ENCODE data around the gene P2RX2. TPM values are rescaled to one million over a fixed set of nuclear protein-coding genes. Genes with fewer than 3 reads are reported as not detected.

P2RX2 gene
- total RNA-seq, 4 donors from 2014 or later, result not detected

DNA sequence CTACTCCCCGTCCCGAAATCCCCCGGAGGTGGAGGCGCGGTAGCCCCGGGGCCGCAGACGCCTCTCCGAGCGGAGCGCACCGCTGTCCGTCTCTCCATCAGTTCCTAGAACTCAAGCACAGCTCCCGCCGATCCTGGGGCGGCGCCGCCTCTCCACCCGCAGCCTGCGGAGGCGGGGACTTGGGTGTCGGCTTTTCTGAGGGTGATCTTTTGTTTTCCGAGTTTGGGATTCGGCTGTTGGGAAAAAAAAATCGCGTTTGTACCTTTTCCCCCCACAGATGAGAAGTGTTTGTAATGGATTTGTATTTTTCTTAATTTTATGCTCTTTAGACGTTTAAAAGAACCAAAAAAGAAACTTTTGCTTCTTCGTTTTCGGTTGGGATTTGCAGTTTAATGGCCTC lies 34.8 kb upstream of the P2RX2 start:
- TF ChIP-seq, protein P1, sequence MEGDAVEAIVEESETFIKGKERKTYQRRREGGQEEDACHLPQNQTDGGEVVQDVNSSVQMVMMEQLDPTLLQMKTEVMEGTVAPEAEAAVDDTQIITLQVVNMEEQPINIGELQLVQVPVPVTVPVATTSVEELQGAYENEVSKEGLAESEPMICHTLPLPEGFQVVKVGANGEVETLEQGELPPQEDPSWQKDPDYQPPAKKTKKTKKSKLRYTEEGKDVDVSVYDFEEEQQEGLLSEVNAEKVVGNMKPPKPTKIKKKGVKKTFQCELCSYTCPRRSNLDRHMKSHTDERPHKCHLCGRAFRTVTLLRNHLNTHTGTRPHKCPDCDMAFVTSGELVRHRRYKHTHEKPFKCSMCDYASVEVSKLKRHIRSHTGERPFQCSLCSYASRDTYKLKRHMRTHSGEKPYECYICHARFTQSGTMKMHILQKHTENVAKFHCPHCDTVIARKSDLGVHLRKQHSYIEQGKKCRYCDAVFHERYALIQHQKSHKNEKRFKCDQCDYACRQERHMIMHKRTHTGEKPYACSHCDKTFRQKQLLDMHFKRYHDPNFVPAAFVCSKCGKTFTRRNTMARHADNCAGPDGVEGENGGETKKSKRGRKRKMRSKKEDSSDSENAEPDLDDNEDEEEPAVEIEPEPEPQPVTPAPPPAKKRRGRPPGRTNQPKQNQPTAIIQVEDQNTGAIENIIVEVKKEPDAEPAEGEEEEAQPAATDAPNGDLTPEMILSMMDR (IDR thresholded peaks at IDR 0.05; ENCODE audit: low read depth), result no peak

DNA sequence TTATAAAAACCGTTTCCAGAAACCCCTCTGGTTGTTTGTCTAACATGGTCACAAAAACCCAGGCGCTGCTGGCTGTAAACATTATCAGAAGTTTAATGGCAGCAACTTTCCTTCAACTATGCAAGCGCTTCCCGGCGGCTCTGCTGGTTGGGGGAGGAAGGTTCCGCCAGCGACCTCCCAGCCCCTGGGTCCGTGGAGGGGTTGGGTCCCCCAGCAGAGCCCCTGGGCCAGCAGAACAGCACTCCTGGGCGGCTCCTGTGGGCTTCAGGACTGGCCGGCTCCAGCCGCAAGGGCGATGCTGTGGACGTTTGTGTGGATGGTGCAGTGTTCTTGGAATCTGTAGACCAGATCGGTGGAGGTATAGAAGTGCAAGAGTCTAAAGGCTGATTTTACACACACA lies 34.1 kb upstream of the P2RX2 start:
- TF ChIP-seq, protein P1 (IDR thresholded peaks at IDR 0.05; ENCODE audit: low read depth), result no peak

DNA sequence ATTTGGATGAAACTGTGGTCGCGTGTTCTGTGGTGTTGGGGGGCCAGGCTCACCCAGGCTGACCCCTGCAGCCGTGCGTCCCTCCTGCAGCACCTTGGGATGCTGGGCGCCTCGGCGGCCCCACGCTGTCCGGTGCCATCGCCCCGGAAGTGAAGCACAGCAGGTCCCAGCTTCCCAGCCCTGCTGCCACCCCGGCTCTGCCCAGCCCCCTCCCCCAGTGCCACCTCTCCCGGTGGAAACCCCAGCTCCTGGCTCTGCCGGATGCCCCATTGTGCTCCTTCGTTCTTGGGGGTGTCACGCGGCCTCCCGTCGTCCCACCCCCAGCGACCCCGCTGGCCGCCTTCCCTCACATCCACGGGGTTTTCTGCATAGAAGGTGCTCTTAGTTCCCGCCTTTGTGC lies 33.4 kb upstream of the P2RX2 start:
- TF ChIP-seq, protein P1 (IDR thresholded peaks at IDR 0.05; ENCODE audit: low read depth), result no peak

DNA sequence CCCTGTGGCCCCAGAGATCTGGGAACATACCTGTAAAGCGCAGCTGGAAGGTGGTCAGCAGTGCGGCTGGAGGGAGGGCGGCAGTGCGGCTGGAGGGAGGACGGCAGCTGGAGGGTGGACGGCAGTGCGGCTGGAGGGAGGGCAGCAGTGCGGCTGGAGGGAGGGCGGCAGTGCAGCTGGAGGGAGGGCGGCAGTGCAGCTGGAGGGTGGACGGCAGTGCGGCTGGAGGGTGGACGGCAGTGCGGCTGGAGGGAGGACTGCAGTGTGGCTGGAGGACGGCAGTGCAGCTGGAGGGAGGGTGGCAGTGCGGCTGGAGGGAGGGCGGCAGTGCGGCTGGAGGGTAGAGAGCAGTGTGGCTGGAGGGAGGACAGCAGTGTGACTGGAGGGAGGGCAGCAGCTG lies 31.6 kb upstream of the P2RX2 start:
- TF ChIP-seq, protein P1 (IDR thresholded peaks at IDR 0.05; ENCODE audit: low read depth), result no peak

DNA sequence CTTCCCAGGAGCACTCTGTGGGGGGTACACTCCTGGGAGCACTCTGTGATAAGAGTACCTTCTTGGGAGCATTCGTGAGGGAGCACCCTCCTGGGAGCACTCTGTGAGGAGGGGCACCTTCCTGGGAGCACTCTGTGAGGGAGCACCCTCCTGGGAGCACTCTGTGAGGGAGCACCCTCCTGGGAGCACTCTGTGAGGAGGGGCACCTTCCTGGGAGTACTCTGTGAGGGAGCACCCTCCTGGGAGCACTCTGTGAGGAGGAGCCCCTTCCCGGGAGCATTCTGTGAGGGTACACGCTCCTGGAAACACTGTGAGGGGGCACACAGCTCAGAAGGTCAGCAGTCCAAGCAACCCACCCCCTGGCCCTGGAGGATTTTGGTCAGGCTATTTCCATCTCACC lies 30.8 kb upstream of the P2RX2 start:
- TF ChIP-seq, protein P1 (IDR thresholded peaks at IDR 0.05; ENCODE audit: low read depth), result no peak

DNA sequence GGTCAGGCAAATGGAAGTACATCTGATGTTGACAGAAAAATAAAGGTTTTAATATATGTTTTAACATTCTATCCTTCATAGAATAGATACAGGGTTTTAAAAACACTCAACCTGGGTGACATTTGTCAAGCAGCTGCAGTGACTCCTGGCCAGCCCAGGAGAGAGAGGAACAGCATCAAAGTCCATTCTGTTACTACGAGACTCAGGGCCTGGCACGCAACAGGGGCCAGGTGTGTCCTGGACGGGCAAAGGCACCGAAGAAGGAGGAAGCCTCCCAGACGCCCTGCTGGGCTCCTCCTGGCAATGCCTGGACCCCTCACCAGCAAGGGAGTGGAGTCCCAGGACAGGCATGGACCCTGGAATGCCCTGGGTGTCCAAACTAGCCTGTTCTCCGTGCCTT lies 30.3 kb upstream of the P2RX2 start:
- TF ChIP-seq, protein P1 (IDR thresholded peaks at IDR 0.05; ENCODE audit: low read depth), result no peak

DNA sequence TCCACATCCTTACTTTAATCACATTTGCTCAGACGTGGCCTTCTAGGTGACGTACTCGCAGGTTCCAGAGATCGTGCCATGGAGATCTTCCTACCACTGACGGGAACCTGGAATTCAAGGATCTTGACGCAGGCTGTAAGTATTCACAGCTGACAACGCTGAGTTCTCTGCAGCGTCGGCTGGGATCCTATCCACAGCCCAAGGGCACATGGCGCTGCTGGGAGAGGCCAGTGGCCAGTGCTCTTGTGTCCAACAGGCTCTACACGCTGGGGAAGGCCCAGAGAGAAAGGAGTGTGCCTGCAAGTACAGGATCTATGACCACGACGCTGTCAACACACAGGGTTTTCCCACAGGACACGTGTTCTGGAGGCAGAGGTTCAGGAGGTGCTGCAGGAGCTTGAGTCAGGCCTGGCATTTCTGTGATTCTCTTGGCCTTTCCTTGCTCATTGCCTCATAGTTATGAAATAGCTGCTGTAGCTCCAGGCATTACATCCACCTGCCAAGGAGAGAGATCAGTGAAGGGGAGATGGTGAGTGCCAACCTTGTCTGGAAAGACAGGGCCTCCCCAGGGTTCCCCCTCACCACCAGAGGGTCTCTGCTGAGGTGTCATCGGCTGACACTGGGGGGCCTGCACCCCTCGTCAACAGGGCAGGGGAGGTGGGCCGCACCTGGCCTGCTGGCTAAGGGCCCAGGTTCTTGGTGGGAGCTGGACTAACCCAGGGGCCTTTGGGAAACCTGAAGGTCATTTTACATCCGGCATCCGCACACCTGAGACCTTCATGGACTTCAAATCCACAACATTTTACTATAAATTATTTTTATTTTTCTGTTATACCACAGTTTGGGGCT lies 29.5 kb upstream of the P2RX2 start:
- TF ChIP-seq, protein P1 (IDR thresholded peaks at IDR 0.05; ENCODE audit: low read depth), result no peak
